HepG2 (cell line): ENCODE data around the gene CHN1. TPM values are rescaled to one million over a fixed set of nuclear protein-coding genes. Genes with fewer than 3 reads are reported as not detected.
A peak's percentile ranks its signal among the peaks of the same experiment; 100 is the strongest.

ENCODE experiments used
- ATF7-NPFF ChIP-seq: sonication (generic); formaldehyde crosslinking; IDR thresholded peaks from 2 replicates; pipeline ENCODE4 v1.8.1; 2023; ENCODE audit warnings: mild to moderate bottlenecking, low read depth, missing genetic modification reagents, moderate library complexity
- CAMTA2 ChIP-seq: sonication (generic); formaldehyde crosslinking; IDR thresholded peaks from 2 replicates; pipeline ENCODE4 v1.4.0; 2020; ENCODE audit warnings: mild to moderate bottlenecking, missing genetic modification reagents, borderline replicate concordance
- CBFB ChIP-seq: sonication (generic); formaldehyde crosslinking; IDR thresholded peaks from 2 replicates; pipeline ENCODE4 v1.4.0; 2020; ENCODE audit warnings: missing genetic modification reagents
- CC2D1A ChIP-seq: sonication (generic); formaldehyde crosslinking; IDR thresholded peaks from 2 replicates; pipeline ENCODE4 v1.8.1; 2023; ENCODE audit warnings: mild to moderate bottlenecking, missing genetic modification reagents
- FOXK1 ChIP-seq: sonication (generic); formaldehyde crosslinking; IDR thresholded peaks from 2 replicates; pipeline ENCODE4 v1.4.0; 2020; ENCODE audit warnings: low read depth, missing genetic modification reagents, borderline replicate concordance
- GATAD2A ChIP-seq: IDR thresholded peaks from 2 replicates; pipeline ENCODE4 v1.6.1; 2016
- HOXA5 ChIP-seq: sonication (generic); formaldehyde crosslinking; IDR thresholded peaks from 2 replicates; pipeline ENCODE4 v1.4.0; 2020; ENCODE audit warnings: missing genetic modification reagents
- KLF11 ChIP-seq: IDR thresholded peaks from 2 replicates; pipeline ENCODE4 v1.6.1; 2016; ENCODE audit warnings: missing compliant biosample characterization
- KLF13 ChIP-seq: sonication (generic); formaldehyde crosslinking; IDR thresholded peaks from 2 replicates; pipeline ENCODE4 v1.4.0; 2020; ENCODE audit warnings: mild to moderate bottlenecking, missing genetic modification reagents
- MAFF ChIP-seq: IDR thresholded peaks from 2 replicates; pipeline ENCODE4 v1.6.1; 2011; ENCODE audit warnings: low read depth, low read length, improper control_type of control experiment
- MED1 ChIP-seq: sonication (generic); formaldehyde crosslinking; IDR thresholded peaks from 2 replicates; pipeline ENCODE4 v1.4.0; 2020; ENCODE audit warnings: missing genetic modification reagents
- NCOA1 ChIP-seq: sonication (generic); formaldehyde crosslinking; IDR thresholded peaks from 2 replicates; pipeline ENCODE4 v1.9.0; 2021; ENCODE audit warnings: missing genetic modification reagents
- RBM39 ChIP-seq: fragments of 200-400 bp; formaldehyde crosslinking; IDR thresholded peaks from one replicate; pipeline ENCODE4 v1.6.1; 2018; ENCODE audit warnings: antibody characterized with exemption, mild to moderate bottlenecking, low read depth, low read length; ENCODE audit not compliant: poor library complexity, severe bottlenecking
- SALL1 ChIP-seq: sonication (generic); formaldehyde crosslinking; IDR thresholded peaks from 2 replicates; pipeline ENCODE4 v1.8.0; 2022; ENCODE audit warnings: mild to moderate bottlenecking, missing genetic modification reagents
- SRF ChIP-seq: IDR thresholded peaks from 2 replicates; pipeline ENCODE4 v1.6.1; 2011; ENCODE audit warnings: mild to moderate bottlenecking, low read depth, low read length, moderate library complexity
- ZMYM3 ChIP-seq: sonication (generic); formaldehyde crosslinking; IDR thresholded peaks from 2 replicates; pipeline ENCODE4 v1.5.1; 2020; ENCODE audit warnings: mild to moderate bottlenecking, missing genetic modification reagents
- ZNF264 ChIP-seq: sonication (generic); formaldehyde crosslinking; IDR thresholded peaks from 2 replicates; pipeline ENCODE4 v1.4.0; 2020; ENCODE audit warnings: missing genetic modification reagents
- ZNF446 ChIP-seq: sonication (generic); formaldehyde crosslinking; IDR thresholded peaks from 2 replicates; pipeline ENCODE4 v1.5.0; 2020; ENCODE audit warnings: mild to moderate bottlenecking, missing genetic modification reagents
- ZNF572 ChIP-seq: sonication (generic); formaldehyde crosslinking; IDR thresholded peaks from 2 replicates; pipeline ENCODE4 v1.5.1; 2020; ENCODE audit warnings: mild to moderate bottlenecking, missing genetic modification reagents
- ZNF790 ChIP-seq: sonication (generic); formaldehyde crosslinking; IDR thresholded peaks from 2 replicates; pipeline ENCODE4 v1.8.0; 2022; ENCODE audit warnings: missing genetic modification reagents, mild to moderate bottlenecking, borderline replicate concordance
- polyA plus RNA-seq, 8 experiments: library from polyadenylated mRNA; depleted of rRNA in 3 of 8; stranded (reverse) in 7 of 8; unstranded in 1 of 8; fragments of >200 nt; fragmentation: Illumina TruSeq in 4 of 8; extraction: Trizol in 4 of 8; gene quantifications; 2 replicates each; pipeline versions ENCODE4 v1.2.1 to v1.2.3, GENCODE V29; 2011 to 2016; ENCODE audit warnings: low read depth in 4 of 8, missing spikeins in 1 of 8, mixed read lengths in 1 of 8; ENCODE audit not compliant: insufficient read depth in 1 of 8
- total RNA-seq, 5 experiments: library from RNA; depleted of rRNA; stranded (reverse); fragments of >200 nt; fragmentation: Illumina TruSeq; extraction: Trizol; gene quantifications; 2 replicates each; pipeline ENCODE4 v1.2.3, GENCODE V29; 2016; ENCODE audit warnings: low read depth in 1 of 5
- TF ChIP-seq, protein P1 (sequence below): sonication (generic); formaldehyde crosslinking; IDR thresholded peaks from 2 replicates; pipeline ENCODE4 v1.9.0; 2022; ENCODE audit warnings: missing genetic modification reagents, mild to moderate bottlenecking, borderline replicate concordance
- TF ChIP-seq, protein P2 (sequence below): sonication (generic); formaldehyde crosslinking; IDR thresholded peaks from 2 replicates; pipeline ENCODE4 v1.5.0; 2020; ENCODE audit warnings: mild to moderate bottlenecking, missing genetic modification reagents
- TF ChIP-seq, protein P3 (sequence below): sonication (generic); formaldehyde crosslinking; IDR thresholded peaks from 2 replicates; pipeline ENCODE4 v1.4.0; 2020; ENCODE audit warnings: missing genetic modification reagents
- TF ChIP-seq, protein P4 (sequence below): IDR thresholded peaks from 2 replicates; pipeline ENCODE4 v1.6.1; 2016; ENCODE audit warnings: missing compliant biosample characterization, missing genetic modification reagents, borderline replicate concordance

The CHN1 gene
- total and polyA plus RNA-seq, 2 of the 13 experiments (the other 11 are each of a cell fraction or from before 2014, with no cell fraction given), result 2.8 to 3.5 TPM

DNA sequence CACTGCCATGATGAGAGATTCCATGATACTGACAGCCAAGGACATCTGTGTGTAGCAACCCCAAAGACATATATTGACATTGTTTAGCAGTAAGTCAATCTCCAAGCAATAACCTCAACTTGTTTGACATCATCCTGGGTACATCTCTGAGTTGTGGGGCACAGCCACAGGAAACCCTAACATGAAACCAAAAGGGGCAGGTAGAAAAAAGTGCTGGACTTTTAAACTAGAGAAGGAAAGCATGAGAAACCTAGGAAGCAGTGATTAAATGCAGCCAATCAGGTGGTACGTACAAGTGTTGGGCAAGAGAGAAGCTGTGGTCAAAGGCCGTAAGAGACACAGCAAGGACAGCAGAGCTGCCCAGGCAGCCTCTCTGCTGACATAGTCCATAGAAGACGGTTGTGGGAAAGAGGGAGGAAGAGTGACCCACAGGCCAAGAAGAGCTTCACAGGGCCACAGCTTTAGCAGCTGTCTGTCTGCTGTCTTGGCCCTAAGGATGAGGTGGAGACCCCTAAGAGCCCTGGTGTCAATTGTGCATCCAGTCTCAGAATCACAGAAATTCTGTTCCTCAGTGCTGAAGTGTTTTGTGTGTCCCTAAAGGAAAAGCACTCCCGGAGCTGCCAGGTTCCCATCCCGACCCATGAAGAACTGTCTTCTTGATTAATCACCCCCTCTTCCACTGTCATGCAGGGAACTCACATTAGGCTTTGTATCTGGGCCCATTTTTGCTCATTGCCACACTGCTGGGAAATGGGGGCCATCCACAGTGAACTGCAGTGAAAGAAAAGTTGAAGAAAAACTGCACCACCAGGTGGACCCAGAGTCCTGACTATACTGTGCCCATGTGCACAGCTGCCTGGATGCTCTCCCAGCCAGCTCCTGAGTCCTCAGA is 25.4 kb upstream of the CHN1 start (continued):
- no peak for TF ChIP-seq KLF13 (CRISPR knock-in tag)
- TF ChIP-seq CAMTA2 (CRISPR knock-in tag), result no peak
- TF ChIP-seq SALL1, result peak; percentile 46
- no peak for TF ChIP-seq KLF11 (CRISPR knock-in tag)
- TF ChIP-seq HOXA5 (CRISPR knock-in tag), result peak; percentile 77; the same call in 1 of the 2 replicates
- TF ChIP-seq, protein P1, sequence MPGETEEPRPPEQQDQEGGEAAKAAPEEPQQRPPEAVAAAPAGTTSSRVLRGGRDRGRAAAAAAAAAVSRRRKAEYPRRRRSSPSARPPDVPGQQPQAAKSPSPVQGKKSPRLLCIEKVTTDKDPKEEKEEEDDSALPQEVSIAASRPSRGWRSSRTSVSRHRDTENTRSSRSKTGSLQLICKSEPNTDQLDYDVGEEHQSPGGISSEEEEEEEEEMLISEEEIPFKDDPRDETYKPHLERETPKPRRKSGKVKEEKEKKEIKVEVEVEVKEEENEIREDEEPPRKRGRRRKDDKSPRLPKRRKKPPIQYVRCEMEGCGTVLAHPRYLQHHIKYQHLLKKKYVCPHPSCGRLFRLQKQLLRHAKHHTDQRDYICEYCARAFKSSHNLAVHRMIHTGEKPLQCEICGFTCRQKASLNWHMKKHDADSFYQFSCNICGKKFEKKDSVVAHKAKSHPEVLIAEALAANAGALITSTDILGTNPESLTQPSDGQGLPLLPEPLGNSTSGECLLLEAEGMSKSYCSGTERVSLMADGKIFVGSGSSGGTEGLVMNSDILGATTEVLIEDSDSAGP (CRISPR knock-in tag), result peak; percentile 66; the same call in 1 of the 2 replicates
- TF ChIP-seq, protein P2, sequence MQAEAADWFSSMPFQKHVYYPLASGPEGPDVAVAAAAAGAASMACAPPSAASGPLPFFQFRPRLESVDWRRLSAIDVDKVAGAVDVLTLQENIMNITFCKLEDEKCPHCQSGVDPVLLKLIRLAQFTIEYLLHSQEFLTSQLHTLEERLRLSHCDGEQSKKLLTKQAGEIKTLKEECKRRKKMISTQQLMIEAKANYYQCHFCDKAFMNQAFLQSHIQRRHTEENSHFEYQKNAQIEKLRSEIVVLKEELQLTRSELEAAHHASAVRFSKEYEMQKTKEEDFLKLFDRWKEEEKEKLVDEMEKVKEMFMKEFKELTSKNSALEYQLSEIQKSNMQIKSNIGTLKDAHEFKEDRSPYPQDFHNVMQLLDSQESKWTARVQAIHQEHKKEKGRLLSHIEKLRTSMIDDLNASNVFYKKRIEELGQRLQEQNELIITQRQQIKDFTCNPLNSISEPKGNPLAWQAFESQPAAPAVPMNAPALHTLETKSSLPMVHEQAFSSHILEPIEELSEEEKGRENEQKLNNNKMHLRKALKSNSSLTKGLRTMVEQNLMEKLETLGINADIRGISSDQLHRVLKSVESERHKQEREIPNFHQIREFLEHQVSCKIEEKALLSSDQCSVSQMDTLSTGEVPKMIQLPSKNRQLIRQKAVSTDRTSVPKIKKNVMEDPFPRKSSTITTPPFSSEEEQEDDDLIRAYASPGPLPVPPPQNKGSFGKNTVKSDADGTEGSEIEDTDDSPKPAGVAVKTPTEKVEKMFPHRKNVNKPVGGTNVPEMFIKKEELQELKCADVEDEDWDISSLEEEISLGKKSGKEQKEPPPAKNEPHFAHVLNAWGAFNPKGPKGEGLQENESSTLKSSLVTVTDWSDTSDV (CRISPR knock-in tag), result no peak
- TF ChIP-seq ATF7-NPFF (CRISPR knock-in tag), result no peak
- TF ChIP-seq NCOA1 (CRISPR knock-in tag), result no peak
- TF ChIP-seq ZNF572 (CRISPR knock-in tag), result no peak
- no peak for TF ChIP-seq SRF
- TF ChIP-seq MAFF, result no peak
- no peak for TF ChIP-seq ZNF790 (CRISPR knock-in tag)
- no peak for TF ChIP-seq CC2D1A (CRISPR knock-in tag)
- TF ChIP-seq, protein P3, sequence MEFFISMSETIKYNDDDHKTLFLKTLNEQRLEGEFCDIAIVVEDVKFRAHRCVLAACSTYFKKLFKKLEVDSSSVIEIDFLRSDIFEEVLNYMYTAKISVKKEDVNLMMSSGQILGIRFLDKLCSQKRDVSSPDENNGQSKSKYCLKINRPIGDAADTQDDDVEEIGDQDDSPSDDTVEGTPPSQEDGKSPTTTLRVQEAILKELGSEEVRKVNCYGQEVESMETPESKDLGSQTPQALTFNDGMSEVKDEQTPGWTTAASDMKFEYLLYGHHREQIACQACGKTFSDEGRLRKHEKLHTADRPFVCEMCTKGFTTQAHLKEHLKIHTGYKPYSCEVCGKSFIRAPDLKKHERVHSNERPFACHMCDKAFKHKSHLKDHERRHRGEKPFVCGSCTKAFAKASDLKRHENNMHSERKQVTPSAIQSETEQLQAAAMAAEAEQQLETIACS (CRISPR knock-in tag), result no peak
- peak; percentile 15; the same call in 1 of the 2 replicates for TF ChIP-seq ZMYM3 (CRISPR knock-in tag)
- TF ChIP-seq CBFB (CRISPR knock-in tag), result 0 out of 2 replicates have a peak, but pooled peaks have one; percentile 22
- TF ChIP-seq, protein P4, sequence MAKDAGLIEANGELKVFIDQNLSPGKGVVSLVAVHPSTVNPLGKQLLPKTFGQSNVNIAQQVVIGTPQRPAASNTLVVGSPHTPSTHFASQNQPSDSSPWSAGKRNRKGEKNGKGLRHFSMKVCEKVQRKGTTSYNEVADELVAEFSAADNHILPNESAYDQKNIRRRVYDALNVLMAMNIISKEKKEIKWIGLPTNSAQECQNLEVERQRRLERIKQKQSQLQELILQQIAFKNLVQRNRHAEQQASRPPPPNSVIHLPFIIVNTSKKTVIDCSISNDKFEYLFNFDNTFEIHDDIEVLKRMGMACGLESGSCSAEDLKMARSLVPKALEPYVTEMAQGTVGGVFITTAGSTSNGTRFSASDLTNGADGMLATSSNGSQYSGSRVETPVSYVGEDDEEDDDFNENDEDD, result no peak
- TF ChIP-seq FOXK1 (CRISPR knock-in tag), result peak; percentile 33; the same call in 1 of the 2 replicates
- TF ChIP-seq ZNF264 (CRISPR knock-in tag), result peak; percentile 71; the same call in 1 of the 2 replicates
- no peak for TF ChIP-seq ZNF446 (CRISPR knock-in tag)
- TF ChIP-seq RBM39, result no peak
- TF ChIP-seq GATAD2A (CRISPR knock-in tag), result peak; percentile 45; the same call in 1 of the 2 replicates
- TF ChIP-seq MED1 (CRISPR knock-in tag), result peak; percentile 50
